GM21619 (cell line): ENCODE data around the gene FBRSL1.
"Not testable (repeated sequence)": the region's sequence is repeated elsewhere in the genome, so short reads cannot be mapped to it uniquely, and the experiment has no call there.

Experiments
- ATAC-seq: cut with Tn5 transposase; IDR thresholded peaks from one replicate; pipeline ENCODE4 v1.9.1; 2021; ENCODE audit not compliant: unreplicated experiment

Gene FBRSL1

GRCh38 chr12:132453361-132454192, 36.4 kb upstream of the FBRSL1 start:
- ATAC-seq, result no peak

- no peak for ATAC-seq
Measured at GRCh38 chr12:132454193-132454932, 35.6 kb upstream of the FBRSL1 start.

DNA sequence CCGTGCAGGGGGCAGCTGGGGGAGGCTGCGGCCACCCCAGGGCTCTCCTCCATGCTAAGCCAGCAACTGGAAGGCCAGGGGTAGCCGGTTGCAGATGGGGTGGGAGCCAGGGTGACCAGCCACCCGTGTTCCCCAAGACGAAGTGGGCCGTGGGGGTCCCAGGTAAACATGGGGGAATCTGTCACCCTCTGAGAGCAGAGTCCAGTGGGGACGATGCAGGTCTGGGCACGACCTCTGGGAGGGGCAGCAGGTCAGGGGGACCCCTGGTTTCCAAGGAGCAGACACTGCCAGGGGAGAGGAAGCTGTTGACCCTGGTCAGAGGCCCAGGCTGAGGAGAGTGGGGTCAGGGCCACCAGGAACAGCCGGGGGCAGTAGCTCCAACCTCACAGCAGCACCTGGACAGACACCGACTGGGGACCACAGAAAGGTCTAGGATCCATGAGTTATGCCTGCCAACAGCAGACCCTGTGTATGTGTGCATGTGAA, 35.0 kb upstream of the FBRSL1 start:
- ATAC-seq, result no peak

DNA sequence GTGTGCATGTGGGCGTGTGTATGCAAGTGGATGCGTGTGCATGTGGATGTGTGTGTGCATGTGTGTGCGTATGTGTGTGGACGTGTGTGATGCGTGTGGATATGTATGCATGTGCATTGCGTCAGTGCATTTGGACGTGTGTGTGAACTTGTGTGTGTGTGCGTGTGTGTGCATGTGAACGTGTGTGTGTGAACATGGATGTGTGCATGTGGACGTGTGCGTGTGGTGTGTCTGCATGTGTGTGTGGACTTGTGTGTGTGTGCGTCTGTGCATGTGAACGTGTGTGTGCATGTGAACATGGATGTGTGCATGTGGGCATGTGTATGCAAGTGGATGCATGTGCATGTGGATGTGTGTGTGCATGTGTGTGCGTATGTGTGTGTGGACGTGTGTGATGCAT, 34.4 kb upstream of the FBRSL1 start:
- no peak for ATAC-seq

GRCh38 chr12:132456186-132456943, 33.6 kb upstream of the FBRSL1 start:
- ATAC-seq, result no peak

- ATAC-seq, result no peak
Measured at GRCh38 chr12:132456944-132457495, 32.9 kb upstream of the FBRSL1 start.

DNA sequence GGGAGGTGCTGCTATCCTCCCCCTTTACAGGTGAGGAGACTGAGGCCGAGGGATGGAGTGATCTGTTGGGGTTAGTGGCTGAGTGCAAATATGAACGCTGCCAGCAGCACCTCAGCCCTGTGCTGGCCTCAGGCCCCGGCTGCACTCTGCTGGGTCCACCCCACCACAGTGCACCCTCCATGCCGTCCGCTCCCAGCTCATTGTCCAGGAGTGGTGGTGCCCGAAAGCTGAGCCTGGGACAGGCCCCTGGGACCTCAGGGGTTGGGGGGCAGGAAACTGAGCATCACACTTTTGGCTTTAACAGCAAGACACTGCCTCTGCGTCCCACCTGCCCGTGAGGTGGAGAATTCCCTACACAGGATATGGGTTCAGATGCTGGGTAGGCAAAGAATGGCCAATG, 31.5 kb upstream of the FBRSL1 start:
- ATAC-seq, result no peak

- no peak for ATAC-seq
Measured at GRCh38 chr12:132458846-132459641, 30.9 kb upstream of the FBRSL1 start.

DNA sequence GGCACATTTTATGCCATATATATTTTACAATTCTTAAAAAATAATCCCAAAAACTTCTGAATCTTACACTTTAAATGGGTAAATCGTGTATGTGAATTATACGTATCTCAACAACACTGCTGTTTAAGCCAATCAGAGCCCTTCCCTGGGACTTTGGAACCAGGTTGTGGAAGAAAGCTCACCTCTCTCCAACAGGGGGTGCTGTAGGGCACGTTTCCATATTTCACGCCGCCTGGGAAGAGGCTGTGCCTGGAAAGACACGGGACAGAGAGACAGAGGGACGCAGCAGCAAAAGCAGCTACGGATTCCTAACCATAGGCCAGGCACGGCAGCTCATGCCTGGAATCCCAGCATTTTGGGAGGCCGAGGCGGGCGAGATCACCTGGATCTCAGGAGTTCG, 29.4 kb upstream of the FBRSL1 start:
- no peak for ATAC-seq

GRCh38 chr12:132461526-132461925, 28.4 kb upstream of the FBRSL1 start:
- no peak for ATAC-seq

DNA sequence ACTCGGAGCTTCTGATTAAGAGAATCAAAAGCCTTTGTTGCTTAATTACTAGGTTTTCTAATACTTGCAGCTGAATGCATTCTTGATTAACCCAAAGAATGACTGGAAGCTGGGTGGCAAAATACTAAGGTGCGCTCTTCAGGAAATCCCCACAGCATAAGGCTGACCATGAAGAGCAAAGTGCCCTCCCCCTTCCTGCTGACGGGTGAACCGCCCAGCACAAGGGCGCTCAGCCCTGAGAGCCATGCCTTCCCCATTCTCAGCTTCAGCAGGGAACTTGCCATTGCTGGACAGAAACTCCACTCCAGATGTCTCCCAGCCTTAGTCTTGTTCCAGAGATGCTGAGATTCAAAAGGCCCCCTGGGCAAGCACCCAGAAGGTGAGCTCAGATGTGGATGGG, 27.2 kb upstream of the FBRSL1 start:
- ATAC-seq, result no peak

GRCh38 chr12:132463284-132463924, 26.5 kb upstream of the FBRSL1 start:
- not testable (repeated sequence) for ATAC-seq

- not testable (repeated sequence) for ATAC-seq
Measured at GRCh38 chr12:132464304-132464703, 25.6 kb upstream of the FBRSL1 start.

DNA sequence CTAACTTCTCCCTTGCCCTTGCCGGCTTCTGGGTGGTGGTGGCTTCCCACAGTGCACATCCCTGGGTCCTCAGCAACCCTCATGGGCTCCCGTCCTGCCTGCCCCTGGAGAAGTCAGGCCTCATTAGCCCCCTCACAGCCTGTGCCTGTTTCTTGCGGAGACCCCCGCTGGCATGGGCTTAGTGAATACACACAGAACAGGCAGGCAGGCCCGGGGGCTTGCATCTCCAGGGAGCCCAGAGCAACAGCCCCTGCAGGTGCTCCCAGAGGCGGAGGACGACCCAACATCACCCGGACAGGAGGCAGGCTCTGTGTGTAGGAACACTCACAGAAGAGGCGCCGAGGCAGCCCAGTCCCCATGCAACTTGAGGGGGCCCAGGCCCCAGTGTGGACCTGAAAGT, 25.1 kb upstream of the FBRSL1 start:
- no peak for ATAC-seq

DNA sequence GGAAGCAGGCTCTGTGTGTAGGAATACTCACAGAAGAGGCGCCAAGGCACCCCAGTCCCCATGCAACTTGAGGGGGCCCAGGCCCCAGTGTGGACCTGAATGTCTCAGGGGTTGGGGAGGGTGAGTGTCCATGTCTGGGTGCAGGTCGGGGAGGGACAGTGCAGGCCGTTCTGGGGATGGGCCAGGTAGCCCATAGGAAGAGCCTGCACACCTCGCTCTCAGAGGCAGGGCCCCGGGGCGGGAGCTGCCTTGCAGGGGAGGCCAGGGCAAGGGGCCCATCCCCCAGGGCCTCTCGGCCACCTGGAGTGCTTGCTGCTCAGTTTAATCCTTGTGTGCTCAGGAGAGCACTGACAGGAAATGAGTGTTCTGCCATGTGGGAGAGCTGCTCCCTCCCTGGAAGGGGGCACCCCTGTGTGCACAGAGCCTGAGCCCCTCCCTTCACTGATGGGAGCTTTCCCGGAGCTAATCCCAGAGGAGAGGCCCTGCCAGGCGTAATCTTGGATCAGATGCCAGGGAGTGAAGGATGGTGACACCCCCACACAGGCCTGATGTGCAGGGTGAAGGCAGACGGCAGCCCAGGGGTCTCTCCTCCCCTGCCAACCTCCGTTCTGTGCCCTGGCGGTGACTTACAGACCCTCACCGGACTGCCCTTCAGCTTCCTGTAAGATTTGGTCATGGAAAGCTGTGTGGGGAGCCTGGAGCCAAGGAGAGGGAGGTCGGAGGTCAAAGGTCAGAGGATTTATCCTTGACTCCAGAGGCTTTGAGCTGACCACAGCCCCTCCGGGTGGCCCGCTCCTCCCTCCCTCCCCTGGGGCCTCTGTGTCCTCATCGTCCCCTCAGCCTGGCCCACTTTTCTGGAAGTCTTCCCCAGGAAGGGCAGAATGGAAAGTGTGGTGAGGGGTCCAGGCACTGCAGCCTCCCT, 24.4 kb upstream of the FBRSL1 start:
- ATAC-seq, result no peak

- ATAC-seq, result no peak
Measured at GRCh38 chr12:132466241-132467201, 23.4 kb upstream of the FBRSL1 start.

DNA sequence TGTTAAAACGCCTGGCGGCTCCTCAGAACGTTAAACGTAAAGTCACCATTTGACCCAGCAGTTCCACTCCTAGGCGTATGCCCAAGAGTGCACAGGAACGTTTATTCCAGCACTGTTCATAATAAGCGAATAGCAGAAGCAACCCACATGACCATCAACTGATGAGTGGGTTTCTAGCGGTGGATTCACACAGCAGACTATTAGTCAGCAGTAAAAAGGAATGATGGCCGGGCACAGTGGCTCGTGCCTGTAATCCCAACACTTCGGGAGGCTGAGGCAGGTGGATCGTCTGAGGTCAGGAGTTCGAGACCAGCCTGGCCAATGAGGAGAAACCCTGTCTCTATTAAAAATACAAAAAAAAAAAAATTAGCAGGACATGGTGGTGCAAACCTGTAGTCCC, 22.4 kb upstream of the FBRSL1 start:
- ATAC-seq, result no peak

DNA sequence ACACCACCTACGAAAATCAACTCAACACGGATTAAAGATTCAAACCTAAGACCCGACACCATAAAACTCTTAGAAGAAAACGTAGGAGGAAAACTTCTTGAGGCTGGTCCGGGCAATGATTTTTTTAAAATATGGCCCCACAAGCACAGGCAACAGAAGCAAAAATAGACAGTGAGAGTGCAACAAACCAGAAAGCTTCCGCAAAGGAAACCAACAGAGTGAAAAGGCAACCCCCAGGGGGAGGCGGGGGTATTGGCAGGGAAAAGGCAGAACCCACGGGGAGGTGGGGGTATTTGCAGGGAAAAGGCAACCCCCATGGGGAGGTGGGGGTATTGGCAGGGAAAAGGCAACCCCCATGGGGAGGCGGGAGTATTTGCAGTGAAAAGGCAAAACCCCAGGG, 20.5 kb upstream of the FBRSL1 start:
- ATAC-seq, result no peak
